Measurements from ENCODE around the gene LILRB1.
"Not testable (repeated sequence)": the region's sequence is repeated elsewhere in the genome, so short reads cannot be mapped to it uniquely, and the experiment has no call there.

GRCh38 chr19:54593931-54594626 is 36.2 kb upstream of the LILRB1 start:
- TF ChIP-seq CTCF (IDR thresholded peaks at IDR 0.05 in 8 of 11, conservative IDR thresholded peaks at IDR 0.05 in 3 of 11); POLR2A (IDR thresholded peaks at IDR 0.05): not testable (repeated sequence)
